NCI-H2227 (cell line): ENCODE measurements around the gene PLCB4.

Experiments
- DNase-seq: peaks from one replicate; lab custom pipeline; 2025; ENCODE audit not compliant: unreplicated experiment; lab: John Stamatoyannopoulos, UW

The PLCB4 gene

GRCh38 chr20:9212735-9213134 is 143.8 kb downstream of the PLCB4 start:
- no peak for DNase-seq

DNA sequence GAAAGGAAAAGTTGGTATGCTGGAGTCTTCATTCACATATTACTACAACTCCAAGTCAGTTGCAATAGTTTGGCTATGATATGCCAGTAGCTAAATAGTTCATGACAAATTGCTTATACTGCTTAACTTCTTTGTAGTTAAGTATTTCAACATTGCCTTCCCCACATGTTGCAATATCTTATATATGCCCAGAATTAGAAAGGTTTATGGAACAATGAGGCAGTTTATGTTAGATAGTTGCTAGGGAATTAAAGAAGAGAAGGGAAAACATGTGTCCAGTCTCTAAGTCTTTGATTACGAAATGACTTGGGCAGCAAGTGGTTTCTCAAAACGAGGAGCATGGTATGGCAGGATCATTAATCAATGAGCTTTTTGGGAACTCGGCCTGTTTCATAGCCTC is 145.8 kb downstream of the PLCB4 start:
- no peak for DNase-seq

DNA sequence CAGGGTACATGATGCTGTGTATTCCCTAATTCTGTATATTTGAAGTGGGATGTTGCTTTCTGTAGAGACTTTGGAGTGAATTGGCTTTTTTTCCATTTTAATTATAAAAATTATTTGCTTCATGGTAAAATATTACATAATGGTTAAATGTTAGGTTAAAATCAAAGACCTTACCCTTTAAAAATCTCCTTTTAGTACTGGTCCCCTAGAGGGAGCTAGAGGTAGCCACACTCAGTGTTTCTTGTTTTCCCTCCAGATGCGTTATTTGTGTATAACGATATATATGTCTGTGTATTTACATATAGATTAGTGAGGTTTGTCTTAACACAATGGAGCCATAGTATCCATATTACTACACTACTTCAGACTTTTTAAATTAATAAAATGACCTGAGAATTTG is 146.7 kb downstream of the PLCB4 start:
- DNase-seq, result no peak

GRCh38 chr20:9218531-9218961 is 149.7 kb downstream of the PLCB4 start:
- DNase-seq, result no peak

DNA sequence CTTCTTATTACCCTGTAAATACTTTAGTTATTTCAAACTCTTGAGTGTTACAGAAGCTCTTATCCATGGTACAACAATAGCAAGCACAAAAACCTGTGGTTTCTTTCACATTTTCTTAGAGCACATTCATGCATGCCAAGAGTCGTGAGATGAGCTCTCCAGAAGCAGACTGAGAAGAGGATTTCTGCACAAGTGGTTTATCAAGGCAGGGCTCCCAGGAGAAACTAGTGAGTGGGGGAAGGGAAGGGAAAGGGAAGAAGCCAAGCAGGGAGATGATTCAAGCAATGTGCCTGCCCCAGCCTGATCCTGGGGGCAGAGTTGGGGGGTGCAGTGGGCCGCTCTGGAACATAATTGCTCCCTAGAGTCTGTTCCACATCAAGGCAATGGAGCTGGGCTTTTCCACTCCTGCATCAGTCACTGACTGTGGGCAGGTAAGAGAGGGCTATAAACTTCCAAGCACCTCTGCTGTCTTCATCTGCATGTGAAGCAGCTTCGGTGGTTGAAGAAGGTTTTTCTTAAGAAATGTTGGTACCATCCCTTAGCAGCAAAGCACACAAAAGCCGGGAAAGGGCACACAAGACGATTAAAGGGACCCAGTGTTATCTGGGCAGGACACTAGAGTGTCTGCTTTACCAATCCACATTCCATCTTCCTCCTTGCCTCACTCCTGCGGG is 152.1 kb downstream of the PLCB4 start:
- no peak for DNase-seq

DNA sequence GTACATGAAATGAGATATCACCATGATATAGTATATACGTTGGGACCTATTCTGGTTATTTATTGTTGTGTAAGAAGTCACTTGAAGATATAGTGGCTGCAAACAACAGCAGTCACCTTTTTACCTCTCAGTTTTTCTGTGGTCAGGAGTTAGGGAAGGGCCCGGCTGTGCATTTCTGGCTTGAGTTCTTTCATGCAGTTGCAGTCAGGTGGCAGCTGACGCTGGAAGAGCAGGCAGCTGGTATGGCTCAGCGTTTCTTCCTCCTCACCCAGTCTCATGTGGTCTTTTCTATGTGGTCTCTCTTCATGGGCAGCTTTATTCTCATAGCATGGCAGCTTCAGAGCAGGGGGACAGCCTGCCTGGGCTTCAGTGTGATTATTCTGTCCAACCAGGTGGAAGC is 154.4 kb downstream of the PLCB4 start:
- no peak for DNase-seq

- DNase-seq, result no peak
Observed at GRCh38 chr20:9225879-9226278, 157.0 kb downstream of the PLCB4 start.

- DNase-seq, result no peak
Observed at GRCh38 chr20:9227896-9228615, 159.2 kb downstream of the PLCB4 start.

DNA sequence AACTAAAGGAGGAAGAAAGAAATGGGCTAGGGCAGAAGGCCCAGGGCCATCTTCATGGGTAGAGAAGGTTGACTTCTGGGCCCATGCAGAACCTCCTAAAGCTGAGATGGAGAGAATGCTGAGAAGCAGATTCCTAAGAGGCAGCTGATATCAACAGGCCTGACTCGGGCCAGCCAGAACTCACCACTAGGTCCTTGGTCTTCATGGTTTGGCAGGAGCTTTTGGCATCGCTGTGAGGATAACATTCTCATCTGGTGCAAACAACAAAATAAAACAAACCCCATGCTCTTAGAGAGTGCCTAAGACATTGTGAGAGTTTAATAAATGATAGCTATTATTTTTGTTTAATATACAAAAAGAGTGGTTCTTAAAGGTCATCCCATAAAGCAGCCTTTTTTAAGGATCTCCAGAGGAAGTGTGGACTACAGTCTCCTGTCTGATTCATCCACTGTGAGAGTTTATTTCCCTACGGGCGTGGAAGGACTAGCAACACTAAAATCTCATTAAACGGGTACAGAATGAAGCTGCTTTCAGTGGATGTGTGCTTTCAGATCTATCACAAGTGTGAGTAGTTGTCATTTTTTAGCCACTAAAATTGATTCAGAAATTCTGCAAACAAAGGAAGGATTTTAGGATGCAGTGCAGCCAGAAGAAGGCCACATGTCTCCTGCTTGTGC is 160.0 kb downstream of the PLCB4 start:
- DNase-seq, result no peak

DNA sequence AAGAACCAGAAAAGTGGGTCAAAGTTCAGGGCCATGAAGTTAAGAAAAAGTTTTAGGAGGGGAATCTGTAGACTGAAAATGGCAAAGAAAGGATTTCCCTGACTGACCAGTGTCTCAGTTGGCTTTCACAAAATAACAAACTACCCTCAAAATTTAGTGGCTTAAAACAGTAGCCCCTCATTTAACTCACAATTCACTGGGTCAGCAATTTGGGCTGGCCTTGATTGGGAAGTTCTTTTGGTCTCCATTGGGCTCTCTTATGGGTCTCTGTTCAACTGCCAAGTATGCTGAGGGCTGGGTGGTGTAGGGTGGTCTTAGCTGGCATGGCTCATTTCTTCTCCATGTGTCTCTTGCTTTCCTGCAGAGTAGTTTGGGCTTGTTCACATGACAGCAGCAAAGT is 161.5 kb downstream of the PLCB4 start:
- no peak for DNase-seq

DNA sequence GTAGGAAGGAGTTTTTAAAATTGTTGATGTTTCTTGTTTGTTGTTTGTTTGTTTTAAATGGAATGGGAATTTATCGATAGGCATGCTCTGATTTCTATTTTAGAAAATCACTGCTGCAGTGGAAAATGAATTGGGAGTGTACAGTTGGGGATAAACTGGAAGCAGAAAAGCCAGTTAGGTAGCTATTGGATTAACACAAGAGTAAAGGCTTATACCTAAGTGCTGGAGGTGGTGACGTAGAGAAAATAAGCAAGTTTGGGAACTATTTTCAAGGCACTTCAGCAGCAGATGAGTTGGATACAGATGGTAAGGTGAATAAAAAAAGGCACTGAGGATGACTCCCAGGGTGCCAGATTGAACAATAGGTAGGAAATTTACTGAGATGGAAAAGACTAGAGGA is 164.9 kb downstream of the PLCB4 start:
- DNase-seq, result no peak

DNA sequence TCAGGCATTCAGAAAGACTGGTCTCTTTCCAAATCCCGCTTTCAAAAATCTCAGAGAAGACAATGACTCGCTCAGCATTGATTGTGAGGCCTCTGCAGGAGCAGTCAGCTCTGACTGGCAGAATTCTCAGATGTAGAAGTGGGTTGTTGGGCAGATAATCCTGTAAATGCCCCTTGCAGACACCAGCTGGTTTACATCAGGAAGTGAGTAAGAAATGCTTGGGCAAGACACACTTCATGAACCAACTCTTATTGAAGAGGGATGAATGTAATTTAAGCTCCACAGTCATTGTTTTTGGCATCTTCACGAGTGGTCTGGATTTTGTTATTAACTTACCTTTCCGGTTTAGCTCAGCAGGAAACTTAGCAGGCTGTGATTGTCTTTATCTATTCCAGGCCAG is 166.6 kb downstream of the PLCB4 start:
- no peak for DNase-seq

- no peak for DNase-seq
Observed at GRCh38 chr20:9236458-9236857, 167.6 kb downstream of the PLCB4 start.

- DNase-seq, result no peak
Observed at GRCh38 chr20:9241232-9241692, 172.4 kb downstream of the PLCB4 start.

GRCh38 chr20:9241721-9242427 is 173.0 kb downstream of the PLCB4 start:
- no peak for DNase-seq

GRCh38 chr20:9243986-9244385 is 175.1 kb downstream of the PLCB4 start:
- no peak for DNase-seq

DNA sequence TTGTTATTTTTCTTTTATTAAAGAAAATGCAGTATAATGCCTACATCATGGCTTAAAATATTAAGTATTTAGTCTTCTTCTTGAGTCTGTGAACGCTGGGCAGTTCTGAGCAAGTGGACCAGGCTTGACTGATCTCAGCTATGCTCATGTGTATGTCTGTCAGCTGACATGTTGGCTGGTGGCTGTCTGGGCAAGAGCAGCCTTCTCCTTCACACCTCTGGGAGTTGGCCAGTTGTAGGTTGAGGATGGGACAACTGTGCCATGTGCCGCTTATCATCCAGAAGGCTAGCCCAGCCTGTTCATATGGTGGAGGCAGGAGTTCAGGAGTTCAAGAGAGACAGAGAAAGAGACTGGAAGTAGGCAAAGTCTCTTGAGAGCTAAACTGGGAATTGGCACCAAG is 175.9 kb downstream of the PLCB4 start:
- DNase-seq, result no peak

DNA sequence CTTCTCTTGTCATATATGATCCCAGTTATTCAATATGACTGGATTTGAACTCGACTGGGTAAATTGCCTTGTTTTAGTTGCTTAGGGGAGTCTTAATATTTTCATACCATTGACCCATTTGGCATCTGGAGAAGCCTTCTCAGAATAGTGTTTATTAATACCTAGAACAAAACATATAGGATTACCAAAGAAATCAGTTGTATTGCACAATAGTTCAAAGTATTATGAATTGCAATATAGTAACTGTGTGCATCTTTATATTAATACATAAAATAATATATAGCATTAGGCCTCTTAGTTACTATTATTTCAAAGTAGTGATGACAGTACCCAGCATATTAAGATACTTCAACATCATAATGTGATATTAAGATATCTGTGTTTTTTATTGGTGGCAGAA is 177.8 kb downstream of the PLCB4 start:
- no peak for DNase-seq

GRCh38 chr20:9250511-9250910 is 181.6 kb downstream of the PLCB4 start:
- DNase-seq, result no peak

DNA sequence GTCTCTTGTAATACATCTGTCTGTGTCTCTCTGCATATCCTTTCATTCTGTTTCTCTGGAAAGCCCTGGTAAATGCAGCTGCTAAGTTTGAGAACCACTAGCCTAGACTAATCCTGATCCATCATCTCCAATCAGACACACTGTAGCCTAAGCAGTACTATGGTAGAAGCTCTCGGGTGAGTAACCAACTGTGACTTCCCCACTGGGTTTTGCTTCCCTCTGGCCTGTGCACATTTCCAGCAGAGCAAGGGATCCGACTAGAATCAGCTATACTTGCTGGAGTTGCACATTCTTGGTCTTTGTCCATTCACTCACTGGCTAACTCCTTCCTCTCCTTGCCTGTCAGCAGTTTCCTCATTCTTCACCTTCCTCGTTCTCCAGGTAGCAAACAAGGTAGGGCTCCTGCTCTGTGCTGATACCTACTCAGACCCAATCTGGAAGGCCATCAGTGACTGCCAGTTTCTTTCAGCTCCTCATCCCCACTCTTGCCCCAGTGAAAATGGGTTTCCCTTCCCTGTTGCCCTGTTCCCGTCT is 184.2 kb downstream of the PLCB4 start:
- DNase-seq, result no peak

DNA sequence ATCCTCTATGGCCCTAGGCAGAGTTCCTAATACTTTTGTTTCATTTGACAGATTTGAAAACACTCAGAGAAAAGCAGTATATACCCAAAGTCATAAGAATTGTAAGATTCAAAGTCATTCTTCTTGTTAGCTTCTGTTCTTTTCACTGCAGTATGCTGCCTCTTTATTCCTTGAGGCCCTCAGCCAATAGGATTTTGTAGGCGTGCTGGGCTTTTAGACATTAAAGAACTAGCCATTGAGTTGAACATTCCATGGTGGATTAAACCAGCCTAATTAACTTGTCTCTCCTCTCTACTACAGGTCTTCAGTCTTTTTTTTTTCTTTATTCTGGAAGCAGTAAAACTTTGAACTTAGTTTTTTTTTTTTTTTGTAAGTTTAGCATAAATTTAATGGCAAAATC is 186.3 kb downstream of the PLCB4 start:
- no peak for DNase-seq
